A549 (cell line): ENCODE results near the gene KLHL36.

ENCODE experiments used
- CHD2 ChIP-seq: fragments of 150-350 bp; IDR thresholded peaks from 2 replicates; pipeline ENCODE4 v1.6.1; 2014; ENCODE audit warnings: low read length; ENCODE audit not compliant: partially characterized antibody
- HOXB5 ChIP-seq: fragments of 250-450 bp; sonication (Bioruptor Pico); IDR thresholded peaks from 2 replicates; pipeline ENCODE4 v1.5.0; 2020; ENCODE audit warnings: mild to moderate bottlenecking, moderate library complexity
- MAFK ChIP-seq: fragments of 450-650 bp; IDR thresholded peaks from 2 replicates; pipeline ENCODE4 v1.6.1; 2014; ENCODE audit not compliant: partially characterized antibody
- MAZ ChIP-seq: fragments of 150-350 bp; IDR thresholded peaks from 2 replicates; pipeline ENCODE4 v1.6.1; 2014; ENCODE audit warnings: antibody characterized with exemption, low read depth, low read length, borderline replicate concordance
- NPAS2 ChIP-seq: fragments of 250-450 bp; sonication (Bioruptor Pico); IDR thresholded peaks from 2 replicates; pipeline ENCODE4 v1.8.0; 2022; ENCODE audit warnings: mild to moderate bottlenecking, moderate library complexity, borderline replicate concordance
- POLR2A ChIP-seq: IDR thresholded peaks from 2 replicates; pipeline ENCODE4 v1.6.1; 2012; ENCODE audit warnings: mild to moderate bottlenecking, low read length
- POLR2AphosphoS2 ChIP-seq: conservative IDR thresholded peaks from 2 replicates; pipeline ENCODE4 v1.6.1; 2012; ENCODE audit warnings: low read length, improper control_type of control experiment, inconsistent platforms
- RAD21 ChIP-seq, 2 experiments: fragments of >200 bp in 1 of 2; sonication (Bioruptor Twin) in 1 of 2; formaldehyde crosslinking in 1 of 2; IDR thresholded peaks in 1 of 2; conservative IDR thresholded peaks in 1 of 2; 2 replicates in 1 of 2; 3 replicates in 1 of 2; pipeline ENCODE4 v1.6.1; 2012 to 2018; ENCODE audit warnings: inconsistent platforms in 1 of 2
- RARB ChIP-seq: fragments of 250-450 bp; sonication (Bioruptor Pico); IDR thresholded peaks from 2 replicates; pipeline ENCODE4 v1.8.0; 2021; ENCODE audit warnings: mild to moderate bottlenecking, moderate library complexity
- ZC3H11A ChIP-seq: fragments of 450-650 bp; IDR thresholded peaks from 2 replicates; pipeline ENCODE4 v1.6.1; 2014; ENCODE audit warnings: antibody characterized with exemption, mild to moderate bottlenecking
- TF ChIP-seq, protein P1 (sequence below): fragments of 450-650 bp; IDR thresholded peaks from 2 replicates; pipeline ENCODE4 v1.6.1; 2014; ENCODE audit warnings: antibody characterized with exemption
- TF ChIP-seq, protein P2 (sequence below): fragments of >200 bp; sonication (Bioruptor Twin); formaldehyde crosslinking; IDR thresholded peaks from 3 replicates; pipeline ENCODE4 v1.5.1; 2016
- TF ChIP-seq, protein P3 (sequence below): IDR thresholded peaks from 2 replicates; pipeline ENCODE4 v1.6.1; 2012

DNA sequence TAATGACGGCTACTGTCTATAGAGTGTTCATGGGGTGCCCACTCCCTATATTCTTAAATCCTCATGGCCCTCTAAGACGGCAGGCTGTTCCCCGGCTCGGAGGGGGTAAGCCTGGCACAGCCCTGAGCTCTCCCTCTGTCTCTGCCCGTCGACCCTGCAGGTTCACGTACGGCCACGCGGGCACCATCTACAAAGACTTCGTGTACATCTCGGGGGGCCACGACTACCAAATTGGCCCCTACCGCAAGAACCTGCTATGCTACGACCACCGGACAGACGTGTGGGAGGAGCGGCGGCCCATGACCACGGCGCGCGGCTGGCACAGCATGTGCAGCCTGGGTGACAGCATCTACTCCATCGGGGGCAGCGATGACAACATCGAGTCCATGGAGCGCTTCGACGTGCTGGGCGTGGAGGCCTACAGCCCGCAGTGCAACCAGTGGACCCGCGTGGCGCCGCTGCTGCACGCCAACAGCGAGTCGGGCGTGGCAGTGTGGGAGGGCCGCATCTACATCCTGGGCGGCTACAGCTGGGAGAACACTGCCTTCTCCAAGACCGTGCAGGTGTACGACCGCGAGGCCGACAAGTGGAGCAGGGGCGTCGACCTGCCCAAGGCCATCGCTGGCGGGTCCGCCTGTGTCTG lies 13.2 kb downstream of the KLHL36 start:
- TF ChIP-seq CHD2, result no peak
- TF ChIP-seq NPAS2 (CRISPR knock-in tag), result no peak
- TF ChIP-seq POLR2A, result no peak
- TF ChIP-seq, protein P1, sequence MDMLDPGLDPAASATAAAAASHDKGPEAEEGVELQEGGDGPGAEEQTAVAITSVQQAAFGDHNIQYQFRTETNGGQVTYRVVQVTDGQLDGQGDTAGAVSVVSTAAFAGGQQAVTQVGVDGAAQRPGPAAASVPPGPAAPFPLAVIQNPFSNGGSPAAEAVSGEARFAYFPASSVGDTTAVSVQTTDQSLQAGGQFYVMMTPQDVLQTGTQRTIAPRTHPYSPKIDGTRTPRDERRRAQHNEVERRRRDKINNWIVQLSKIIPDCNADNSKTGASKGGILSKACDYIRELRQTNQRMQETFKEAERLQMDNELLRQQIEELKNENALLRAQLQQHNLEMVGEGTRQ, result no peak
- TF ChIP-seq RAD21 (conservative IDR thresholded peaks at IDR 0.05 in 1 of 2, IDR thresholded peaks at IDR 0.05 in 1 of 2), result no peak
- TF ChIP-seq, protein P2, sequence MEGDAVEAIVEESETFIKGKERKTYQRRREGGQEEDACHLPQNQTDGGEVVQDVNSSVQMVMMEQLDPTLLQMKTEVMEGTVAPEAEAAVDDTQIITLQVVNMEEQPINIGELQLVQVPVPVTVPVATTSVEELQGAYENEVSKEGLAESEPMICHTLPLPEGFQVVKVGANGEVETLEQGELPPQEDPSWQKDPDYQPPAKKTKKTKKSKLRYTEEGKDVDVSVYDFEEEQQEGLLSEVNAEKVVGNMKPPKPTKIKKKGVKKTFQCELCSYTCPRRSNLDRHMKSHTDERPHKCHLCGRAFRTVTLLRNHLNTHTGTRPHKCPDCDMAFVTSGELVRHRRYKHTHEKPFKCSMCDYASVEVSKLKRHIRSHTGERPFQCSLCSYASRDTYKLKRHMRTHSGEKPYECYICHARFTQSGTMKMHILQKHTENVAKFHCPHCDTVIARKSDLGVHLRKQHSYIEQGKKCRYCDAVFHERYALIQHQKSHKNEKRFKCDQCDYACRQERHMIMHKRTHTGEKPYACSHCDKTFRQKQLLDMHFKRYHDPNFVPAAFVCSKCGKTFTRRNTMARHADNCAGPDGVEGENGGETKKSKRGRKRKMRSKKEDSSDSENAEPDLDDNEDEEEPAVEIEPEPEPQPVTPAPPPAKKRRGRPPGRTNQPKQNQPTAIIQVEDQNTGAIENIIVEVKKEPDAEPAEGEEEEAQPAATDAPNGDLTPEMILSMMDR, result no peak
- TF ChIP-seq, protein P3, sequence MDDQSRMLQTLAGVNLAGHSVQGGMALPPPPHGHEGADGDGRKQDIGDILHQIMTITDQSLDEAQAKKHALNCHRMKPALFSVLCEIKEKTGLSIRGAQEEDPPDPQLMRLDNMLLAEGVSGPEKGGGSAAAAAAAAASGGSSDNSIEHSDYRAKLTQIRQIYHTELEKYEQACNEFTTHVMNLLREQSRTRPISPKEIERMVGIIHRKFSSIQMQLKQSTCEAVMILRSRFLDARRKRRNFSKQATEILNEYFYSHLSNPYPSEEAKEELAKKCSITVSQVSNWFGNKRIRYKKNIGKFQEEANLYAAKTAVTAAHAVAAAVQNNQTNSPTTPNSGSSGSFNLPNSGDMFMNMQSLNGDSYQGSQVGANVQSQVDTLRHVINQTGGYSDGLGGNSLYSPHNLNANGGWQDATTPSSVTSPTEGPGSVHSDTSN, result no peak
- no peak for TF ChIP-seq POLR2AphosphoS2
- no peak for TF ChIP-seq MAFK
- no peak for TF ChIP-seq MAZ
- no peak for TF ChIP-seq ZC3H11A
- TF ChIP-seq HOXB5 (CRISPR knock-in tag), result no peak
- TF ChIP-seq RARB (CRISPR knock-in tag), result no peak
